GM06990 (cell line): Measurements from ENCODE around the gene GOLT1A.

Experiments
- DNase-seq: peaks from one replicate; pipeline ENCODE4 v3.0.0-alpha.2; 2011; ENCODE audit not compliant: insufficient read length; ENCODE audit errors: extremely low read depth
- H3K27me3 ChIP-seq: replicated peaks from 2 replicates; pipeline ENCODE4 v1.6.0; 2011; ENCODE audit warnings: low read length; ENCODE audit not compliant: control insufficient read depth, insufficient read depth
- H3K36me3 ChIP-seq: 2 replicates; pipeline ENCODE4 v1.5.1; 2011; ENCODE audit warnings: low read length; ENCODE audit not compliant: control insufficient read depth, insufficient read depth
- H3K4me3 ChIP-seq: replicated peaks from 2 replicates; pipeline ENCODE4 v1.5.1; 2011; ENCODE audit warnings: low read depth, mild to moderate bottlenecking, control low read depth, low read length
- TF ChIP-seq, protein P1 (sequence below): IDR thresholded peaks from 2 replicates; pipeline ENCODE4 v1.5.1; 2011; ENCODE audit warnings: low read length, control low read depth, mild to moderate bottlenecking, inconsistent platforms; ENCODE audit not compliant: insufficient read depth, poor library complexity, severe bottlenecking

The GOLT1A gene

DNA sequence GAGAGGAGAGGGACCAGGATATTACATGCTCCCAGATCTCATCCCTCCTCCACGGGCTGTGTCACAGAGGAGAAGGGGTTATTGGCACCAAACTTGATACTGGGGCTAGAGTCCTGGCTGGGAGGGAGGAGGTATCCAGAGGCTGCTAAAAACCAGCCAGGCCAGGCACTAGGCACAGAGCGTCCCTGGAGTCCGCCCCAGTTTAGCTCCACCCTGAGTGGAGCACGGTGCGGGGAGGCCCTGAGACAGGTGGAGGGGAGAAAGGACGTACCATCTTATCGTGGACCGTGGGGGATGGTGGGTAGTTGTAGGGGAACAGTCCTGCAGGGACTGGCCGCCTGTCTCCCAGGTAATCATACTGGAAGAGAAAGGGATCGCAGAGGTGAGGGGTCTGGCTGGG lies 42.7 kb upstream of the GOLT1A start:
- H3K36me3 ChIP-seq, result no peaks in the 10 kb centered on the region
- H3K4me3 ChIP-seq, result no peak overlapping the region
- TF ChIP-seq, protein P1, sequence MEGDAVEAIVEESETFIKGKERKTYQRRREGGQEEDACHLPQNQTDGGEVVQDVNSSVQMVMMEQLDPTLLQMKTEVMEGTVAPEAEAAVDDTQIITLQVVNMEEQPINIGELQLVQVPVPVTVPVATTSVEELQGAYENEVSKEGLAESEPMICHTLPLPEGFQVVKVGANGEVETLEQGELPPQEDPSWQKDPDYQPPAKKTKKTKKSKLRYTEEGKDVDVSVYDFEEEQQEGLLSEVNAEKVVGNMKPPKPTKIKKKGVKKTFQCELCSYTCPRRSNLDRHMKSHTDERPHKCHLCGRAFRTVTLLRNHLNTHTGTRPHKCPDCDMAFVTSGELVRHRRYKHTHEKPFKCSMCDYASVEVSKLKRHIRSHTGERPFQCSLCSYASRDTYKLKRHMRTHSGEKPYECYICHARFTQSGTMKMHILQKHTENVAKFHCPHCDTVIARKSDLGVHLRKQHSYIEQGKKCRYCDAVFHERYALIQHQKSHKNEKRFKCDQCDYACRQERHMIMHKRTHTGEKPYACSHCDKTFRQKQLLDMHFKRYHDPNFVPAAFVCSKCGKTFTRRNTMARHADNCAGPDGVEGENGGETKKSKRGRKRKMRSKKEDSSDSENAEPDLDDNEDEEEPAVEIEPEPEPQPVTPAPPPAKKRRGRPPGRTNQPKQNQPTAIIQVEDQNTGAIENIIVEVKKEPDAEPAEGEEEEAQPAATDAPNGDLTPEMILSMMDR, result no peak
- no peaks in the 10 kb centered on the region; the same call in none of the 2 replicates for H3K27me3 ChIP-seq
- DNase-seq, result no peak

DNA sequence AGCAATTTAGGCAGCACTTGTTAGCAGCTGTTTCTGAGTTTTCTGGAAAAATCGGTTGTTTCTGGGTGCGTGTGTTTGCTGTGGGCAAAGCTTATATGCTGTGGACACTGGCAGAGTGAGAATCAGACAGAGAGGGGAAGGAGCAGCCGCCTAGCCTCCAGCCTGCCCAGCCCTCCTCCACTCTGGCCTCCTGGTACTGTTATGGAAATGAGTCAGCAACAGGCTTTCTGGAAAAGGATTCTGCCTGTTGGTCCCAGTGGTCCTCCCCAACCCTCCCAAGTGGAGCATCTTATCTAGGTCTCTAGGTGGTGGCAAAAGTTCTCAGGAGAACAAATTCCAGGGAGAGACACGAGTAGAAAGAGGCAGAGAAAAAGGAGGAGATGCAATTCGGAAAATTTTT lies 42.2 kb upstream of the GOLT1A start:
- no peak for DNase-seq
- Histone ChIP-seq H3K36me3 (no peaks in the 10 kb centered on the region), H3K27me3 (peaks cover 2% of the 10 kb centered on the region), H3K4me3 (no peak overlapping the region)
- TF ChIP-seq, protein P1, result no peak

DNA sequence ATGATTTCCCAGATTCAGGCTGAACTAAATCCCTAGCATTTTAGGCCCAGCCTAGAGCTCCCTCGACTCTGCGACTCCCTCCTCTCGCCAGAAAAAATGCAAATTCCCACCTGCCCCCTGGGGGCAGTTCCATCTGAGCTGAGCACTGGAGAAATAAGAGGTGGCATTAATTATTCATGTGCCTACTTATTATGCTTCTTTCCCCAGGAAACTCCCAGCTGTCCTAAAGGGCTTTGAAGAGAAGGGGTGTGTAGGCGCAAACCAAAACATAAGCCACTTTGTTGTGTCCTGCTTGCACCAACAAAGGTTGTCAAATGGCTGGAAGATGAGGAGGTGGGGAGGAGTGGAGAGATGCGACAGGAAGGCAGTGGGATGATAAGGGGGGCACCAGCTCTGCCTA lies 41.4 kb upstream of the GOLT1A start:
- no peak for DNase-seq

DNA sequence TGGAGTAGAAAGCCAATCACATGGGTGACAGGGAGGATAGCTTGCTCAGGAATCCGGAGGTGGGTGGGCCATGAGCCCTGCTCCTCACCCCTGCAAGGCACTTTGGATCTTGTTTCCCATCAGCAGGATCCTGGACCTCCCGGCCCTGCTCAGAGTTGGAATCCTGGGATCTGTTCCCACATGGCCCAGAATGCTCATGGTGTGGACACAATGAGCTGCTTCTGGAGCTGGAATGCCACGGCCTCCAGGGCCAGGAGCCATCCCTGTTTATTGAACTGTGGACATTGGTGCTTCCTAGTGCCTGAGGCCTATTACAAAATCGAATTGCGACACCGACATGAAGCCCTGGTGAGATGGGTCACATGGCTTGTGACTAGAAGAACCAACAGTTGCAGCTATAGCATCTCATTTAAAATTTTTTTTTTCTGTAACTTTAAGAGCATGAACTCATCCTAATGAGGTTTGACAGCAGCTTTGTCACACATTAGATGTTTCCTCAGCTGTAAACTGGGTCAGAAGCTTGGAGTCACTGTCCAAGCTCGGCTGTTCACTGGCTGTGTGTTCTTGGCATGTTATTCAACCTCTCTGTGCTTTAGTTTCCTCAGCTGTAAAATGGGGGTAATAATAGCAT lies 40.4 kb upstream of the GOLT1A start:
- Histone ChIP-seq H3K27me3 (peaks cover 4% of the 10 kb centered on the region), H3K4me3 (no peak overlapping the region), H3K36me3 (no peaks in the 10 kb centered on the region)
- DNase-seq, result no peak
- TF ChIP-seq, protein P1, result no peak

More for the DNA sequence above, 41.4 kb upstream of the GOLT1A start:
- no peak overlapping the region for H3K4me3 ChIP-seq
- H3K27me3 ChIP-seq, result peaks cover 4% of the 10 kb centered on the region
- TF ChIP-seq, protein P1, result no peak
- no peaks in the 10 kb centered on the region for H3K36me3 ChIP-seq

DNA sequence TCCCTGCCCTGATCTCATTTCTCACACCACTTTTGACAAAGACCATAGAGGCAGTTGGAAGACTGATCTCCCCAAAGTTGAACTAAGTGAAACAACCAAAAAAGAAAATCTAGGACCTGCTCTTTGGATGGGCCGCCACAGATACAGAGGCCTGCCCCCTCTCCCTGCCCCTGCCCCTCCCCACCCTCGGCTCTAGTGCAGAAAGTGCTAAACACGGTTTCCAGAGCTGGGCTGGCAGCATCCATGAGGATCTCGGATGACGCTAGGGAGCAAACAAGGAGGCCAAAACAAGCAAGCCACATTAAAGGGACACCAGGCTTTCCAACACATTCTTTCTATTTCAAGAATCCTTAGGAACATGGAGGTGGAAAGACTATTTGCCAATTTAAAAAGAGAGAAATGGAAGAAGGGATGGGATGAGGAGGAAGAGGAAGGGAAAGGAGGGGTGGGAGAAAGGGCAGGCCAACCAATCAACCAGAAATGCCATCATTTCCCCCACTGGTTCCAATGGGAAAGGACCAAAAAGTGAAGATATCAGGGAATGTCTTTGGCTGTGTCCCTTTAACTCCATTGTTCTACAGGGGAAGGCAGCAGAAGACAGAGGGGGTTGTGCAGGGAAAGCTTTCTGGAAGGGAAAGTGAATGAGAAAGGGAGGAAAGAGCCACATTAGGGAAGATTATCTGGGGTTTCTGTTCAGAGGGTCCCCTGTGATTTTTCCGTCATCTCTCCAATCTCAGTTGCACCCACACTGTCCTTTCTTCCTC lies 38.3 kb upstream of the GOLT1A start:
- H3K36me3 ChIP-seq, result no peaks in the 10 kb centered on the region
- peaks cover 4% of the 10 kb centered on the region for H3K27me3 ChIP-seq
- H3K4me3 ChIP-seq, result no peak overlapping the region
- TF ChIP-seq, protein P1, result no peak
- no peak for DNase-seq

DNA sequence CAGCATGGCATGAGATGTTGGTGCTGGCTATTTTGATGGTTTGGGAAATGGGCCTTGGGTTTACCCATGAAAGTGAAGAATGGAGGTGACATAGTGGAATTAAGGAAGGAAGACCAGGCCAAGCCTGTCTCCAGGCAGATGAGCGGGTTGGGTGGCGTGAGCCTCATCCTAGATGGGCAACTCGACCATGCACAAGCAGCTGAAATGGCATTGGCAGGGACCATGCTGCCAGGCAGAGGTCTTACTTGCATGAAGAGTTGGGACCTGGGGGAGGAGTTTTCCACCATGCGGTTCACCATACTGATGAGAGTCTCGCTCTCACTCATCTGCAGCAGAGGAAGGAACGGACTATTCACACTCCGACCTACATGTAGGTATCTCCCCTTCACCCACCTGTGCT lies 37.5 kb upstream of the GOLT1A start:
- peaks cover 6% of the 10 kb centered on the region for H3K27me3 ChIP-seq
- DNase-seq, result no peak
- no peak overlapping the region for H3K4me3 ChIP-seq
- no peaks in the 10 kb centered on the region for H3K36me3 ChIP-seq
- TF ChIP-seq, protein P1, result no peak
